Progenitor cell of endocrine pancreas (in vitro differentiated cells): ENCODE data around the gene GABRD. TPM values are rescaled to one million over a fixed set of nuclear protein-coding genes. Genes with fewer than 3 reads are reported as not detected.

Source experiments
- DNase-seq: peaks from one replicate; pipeline ENCODE4 v3.0.0; 2021; ENCODE audit warnings: low spot score; ENCODE audit not compliant: unreplicated experiment
- H3K27ac Mint-ChIP-seq: 2 replicates; pipeline ENCODE4 v1.8.0; 2021; ENCODE audit warnings: mild to moderate bottlenecking, moderate library complexity, mixed read lengths
- H3K27me3 Mint-ChIP-seq: 2 replicates; pipeline ENCODE4 v1.8.0; 2021; ENCODE audit warnings: mixed read lengths
- H3K36me3 Mint-ChIP-seq: 2 replicates; pipeline ENCODE4 v1.8.0; 2022; ENCODE audit warnings: mixed read lengths; ENCODE audit not compliant: insufficient read depth
- H3K4me1 Mint-ChIP-seq: 2 replicates; pipeline ENCODE4 v1.8.0; 2021; ENCODE audit warnings: low read depth, mixed read lengths
- H3K4me3 Mint-ChIP-seq: 2 replicates; pipeline ENCODE4 v1.8.0; 2021; ENCODE audit warnings: low read depth, mild to moderate bottlenecking, moderate library complexity, mixed read lengths
- H3K9me3 Mint-ChIP-seq: 2 replicates; pipeline ENCODE4 v1.8.0; 2021; ENCODE audit warnings: low read depth, mixed read lengths
- CTCF ChIP-seq: fragments of 200-600 bp; sonication (generic); IDR thresholded peaks from one replicate; pipeline ENCODE4 v1.5.0; 2021; ENCODE audit warnings: antibody characterized with exemption, mild to moderate bottlenecking; ENCODE audit not compliant: unreplicated experiment
- total RNA-seq: library from RNA; stranded (reverse); gene quantifications from 2 replicates; pipeline ENCODE4 v1.2.1, GENCODE V29; 2021

Gene GABRD
- total RNA-seq, 1 donor from 2014 or later: not detected

GRCh38 chr1:2031546-2032540, 12.7 kb downstream of the GABRD start:
- Mint-ChIP-seq H3K27ac (no peak overlapping the region), H3K4me1 (no peaks in the 10 kb centered on the region), H3K4me3 (no peak overlapping the region), H3K9me3 (no peaks in the 10 kb centered on the region), H3K27me3 (peaks cover 4% of the 10 kb centered on the region), H3K36me3 (no peaks in the 10 kb centered on the region)
- TF ChIP-seq CTCF: no peak
- DNase-seq: no peak

- Mint-ChIP-seq H3K9me3 (no peaks in the 10 kb centered on the region), H3K36me3 (no peaks in the 10 kb centered on the region), H3K27me3 (peaks cover 4% of the 10 kb centered on the region), H3K4me3 (no peak overlapping the region), H3K4me1 (no peaks in the 10 kb centered on the region), H3K27ac (no peak overlapping the region)
- DNase-seq: no peak
- TF ChIP-seq CTCF: no peak
Measured at GRCh38 chr1:2032737-2033136, 13.6 kb downstream of the GABRD start.

- Mint-ChIP-seq H3K4me1 (no peaks in the 10 kb centered on the region), H3K27ac (no peak overlapping the region), H3K9me3 (no peaks in the 10 kb centered on the region), H3K27me3 (peaks cover 5% of the 10 kb centered on the region), H3K4me3 (no peak overlapping the region), H3K36me3 (no peaks in the 10 kb centered on the region)
- no peak for DNase-seq
- TF ChIP-seq CTCF: no peak
Measured at GRCh38 chr1:2033165-2033564, 14.0 kb downstream of the GABRD start.

GRCh38 chr1:2036287-2036686, 17.1 kb downstream of the GABRD start:
- Mint-ChIP-seq H3K27me3 (peaks cover 9% of the 10 kb centered on the region), H3K36me3 (no peaks in the 10 kb centered on the region), H3K27ac (no peak overlapping the region), H3K4me3 (no peak overlapping the region), H3K9me3 (no peaks in the 10 kb centered on the region), H3K4me1 (no peaks in the 10 kb centered on the region)
- no peak for DNase-seq
- no peak for TF ChIP-seq CTCF

GRCh38 chr1:2037314-2037979, 18.3 kb downstream of the GABRD start:
- Mint-ChIP-seq H3K27me3 (peaks cover 9% of the 10 kb centered on the region), H3K27ac (no peak overlapping the region), H3K4me3 (no peak overlapping the region), H3K9me3 (no peaks in the 10 kb centered on the region), H3K36me3 (no peaks in the 10 kb centered on the region), H3K4me1 (no peaks in the 10 kb centered on the region)
- no peak for DNase-seq
- no peak for TF ChIP-seq CTCF
